Ovary (tissue), 3 donors: ENCODE measurements around the gene OCIAD2.

Source experiments
- CTCF ChIP-seq, 3 donors: fragments of 450-650 bp in 2 of 3; fragments of 200-600 bp in 1 of 3; IDR thresholded peaks; one replicate each; pipeline versions ENCODE4 v1.5.1 to v1.8.0; 2016 to 2022; ENCODE audit warnings: antibody characterized with exemption in 3 of 3, mild to moderate bottlenecking in 1 of 3
- POLR2A ChIP-seq: fragments of 450-650 bp; IDR thresholded peaks from one replicate; pipeline ENCODE4 v1.6.1; 2017; ENCODE audit warnings: antibody characterized with exemption, mild to moderate bottlenecking, moderate library complexity
- donor health status: DM: no; HTN: no; CAD: no.

GRCh38 chr4:48945981-48946380 lies 39.4 kb upstream of the OCIAD2 start:
- TF ChIP-seq CTCF (IDR thresholded peaks at IDR 0.05), result no peak
- no peak for TF ChIP-seq POLR2A
